Measurements from ENCODE around the gene ALOX5.
A peak's percentile ranks its signal among the peaks of the same experiment; 100 is the strongest.
"Not testable (repeated sequence)": the region's sequence is repeated elsewhere in the genome, so short reads cannot be mapped to it uniquely, and the experiment has no call there.

The ALOX5 gene

GRCh38 chr10:45373576-45374349 is at the start of gene ALOX5:
Gene ALOX5, plus strand, starts transcription at chr10:45374216. Its CDS starts 64 bp downstream, at chr10:45374280.
- DNase-seq (ENCODE audit: low read depth in 2 of 2), result peak in 1 of 2 donors; percentile 16

- DNase-seq (ENCODE audit: low read depth in 2 of 2), result no peak
Observed at GRCh38 chr10:45325116-45325515, 48.9 kb upstream of the ALOX5 start.

- not testable (repeated sequence) for DNase-seq (ENCODE audit: low read depth in 2 of 2)
Observed at GRCh38 chr10:45326864-45327263, 47.2 kb upstream of the ALOX5 start.

- not testable (repeated sequence) for DNase-seq (ENCODE audit: low read depth in 2 of 2)
Observed at GRCh38 chr10:45331824-45332223, 42.2 kb upstream of the ALOX5 start.

- DNase-seq (ENCODE audit: low read depth in 2 of 2), result no peak
Observed at GRCh38 chr10:45339894-45340293, 34.1 kb upstream of the ALOX5 start.

- not testable (repeated sequence) for DNase-seq (ENCODE audit: low read depth in 2 of 2)
Observed at GRCh38 chr10:45340420-45340819, 33.6 kb upstream of the ALOX5 start.

GRCh38 chr10:45346652-45347335 is 27.2 kb upstream of the ALOX5 start:
- not testable (repeated sequence) for DNase-seq (ENCODE audit: low read depth in 2 of 2)

- not testable (repeated sequence) for DNase-seq (ENCODE audit: low read depth in 2 of 2)
Observed at GRCh38 chr10:45347464-45347863, 26.6 kb upstream of the ALOX5 start.

- DNase-seq (ENCODE audit: low read depth in 2 of 2), result not testable (repeated sequence)
Observed at GRCh38 chr10:45348196-45348765, 25.7 kb upstream of the ALOX5 start.

- DNase-seq (ENCODE audit: low read depth in 2 of 2), result no peak
Observed at GRCh38 chr10:45353186-45353585, 20.8 kb upstream of the ALOX5 start.

- no peak for DNase-seq (ENCODE audit: low read depth in 2 of 2)
Observed at GRCh38 chr10:45354261-45354660, 19.8 kb upstream of the ALOX5 start.

GRCh38 chr10:45355494-45355893 is 18.5 kb upstream of the ALOX5 start:
- no peak for DNase-seq (ENCODE audit: low read depth in 2 of 2)

GRCh38 chr10:45358961-45359360 is 15.1 kb upstream of the ALOX5 start:
- not testable (repeated sequence) for DNase-seq (ENCODE audit: low read depth in 2 of 2)

GRCh38 chr10:45361983-45362799 is 11.8 kb upstream of the ALOX5 start:
- DNase-seq (ENCODE audit: low read depth in 2 of 2), result not testable (repeated sequence)

- not testable (repeated sequence) for DNase-seq (ENCODE audit: low read depth in 2 of 2)
Observed at GRCh38 chr10:45367643-45368042, 6.4 kb upstream of the ALOX5 start.

- no peak for DNase-seq (ENCODE audit: low read depth in 2 of 2)
Observed at GRCh38 chr10:45368181-45368580, 5.8 kb upstream of the ALOX5 start.

GRCh38 chr10:45370202-45370955 is 3.6 kb upstream of the ALOX5 start:
- no peak for DNase-seq (ENCODE audit: low read depth in 2 of 2)

- DNase-seq (ENCODE audit: low read depth in 2 of 2), result no peak
Observed at GRCh38 chr10:45371560-45371959, 2.5 kb upstream of the ALOX5 start.

GRCh38 chr10:45372251-45372951 is 1.6 kb upstream of the ALOX5 start:
- DNase-seq (ENCODE audit: low read depth in 2 of 2), result no peak

- no peak for DNase-seq (ENCODE audit: low read depth in 2 of 2)
Observed at GRCh38 chr10:45373003-45373575, 927 bp upstream of the ALOX5 start.

Measured in stimulated activated CD8-positive, alpha-beta memory T cell treated with anti-CD3 and anti-CD28 coated beads, Interleukin-2, amount 100 ng/mL, for 1 hour (primary cell).